GM10847 (cell line): ENCODE data around the gene MRPS31.

ENCODE experiments used
- POLR2A ChIP-seq: IDR thresholded peaks from 2 replicates; pipeline ENCODE4 v1.6.1; 2011; ENCODE audit not compliant: insufficient read length; ENCODE audit errors: extremely low read depth

The MRPS31 gene

GRCh38 chr13:40776681-40777165 is 5.7 kb upstream of the MRPS31 start:
- TF ChIP-seq POLR2A: no peak

DNA sequence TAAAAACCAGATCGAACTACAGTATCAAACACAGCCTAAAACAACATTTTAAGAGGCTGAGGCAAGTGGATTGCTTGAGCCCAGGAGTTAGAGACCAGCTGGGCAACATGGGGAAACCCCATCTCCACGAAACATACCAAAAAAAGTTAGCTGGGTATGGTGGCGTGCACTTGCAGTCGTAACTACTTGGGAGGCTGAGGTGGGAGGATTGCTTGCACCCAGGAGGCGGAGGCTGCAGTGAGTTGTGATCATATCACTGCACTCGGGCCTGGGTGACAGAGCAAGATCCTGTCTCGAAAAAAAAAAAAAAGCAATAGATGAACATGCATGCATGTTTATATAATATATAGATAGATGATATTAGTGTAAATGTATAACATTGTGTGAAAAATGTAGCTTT is 5.2 kb upstream of the MRPS31 start:
- TF ChIP-seq POLR2A: no peak

GRCh38 chr13:40774672-40775071 is 3.7 kb upstream of the MRPS31 start:
- no peak for TF ChIP-seq POLR2A

DNA sequence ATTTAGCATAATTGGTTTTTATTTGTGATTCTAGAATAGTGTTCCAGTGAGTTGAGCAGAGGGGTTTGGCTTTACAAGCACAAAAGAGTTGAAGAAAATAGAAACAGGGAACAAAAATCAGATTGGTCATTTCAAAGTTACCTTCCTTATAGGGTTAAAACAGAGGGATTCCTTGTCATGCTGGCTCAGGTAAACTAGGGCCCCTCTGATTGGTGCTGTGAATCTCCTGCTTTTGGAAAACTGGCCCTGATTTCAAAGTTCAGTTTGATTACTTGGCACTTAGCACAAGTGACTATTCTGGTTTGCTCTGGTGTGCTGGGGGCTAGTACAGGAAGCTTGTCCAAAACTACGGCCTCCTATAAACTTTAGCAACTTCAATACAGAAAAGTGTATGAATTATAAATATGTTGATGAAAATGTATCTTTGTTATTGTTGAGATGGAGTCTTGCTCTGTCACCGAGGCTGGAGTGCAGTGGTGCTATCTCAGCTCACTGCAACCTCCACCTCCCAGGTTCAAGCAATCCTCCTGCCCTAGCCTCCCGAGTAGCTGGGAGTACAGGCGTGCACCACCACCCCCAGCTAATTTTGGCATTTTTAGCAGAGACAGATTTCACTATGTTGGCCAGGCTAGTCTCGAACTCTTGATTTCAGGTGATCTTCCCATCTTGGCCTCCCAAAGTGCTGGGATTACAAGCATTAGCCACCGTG is 1.9 kb upstream of the MRPS31 start:
- TF ChIP-seq POLR2A: no peak

DNA sequence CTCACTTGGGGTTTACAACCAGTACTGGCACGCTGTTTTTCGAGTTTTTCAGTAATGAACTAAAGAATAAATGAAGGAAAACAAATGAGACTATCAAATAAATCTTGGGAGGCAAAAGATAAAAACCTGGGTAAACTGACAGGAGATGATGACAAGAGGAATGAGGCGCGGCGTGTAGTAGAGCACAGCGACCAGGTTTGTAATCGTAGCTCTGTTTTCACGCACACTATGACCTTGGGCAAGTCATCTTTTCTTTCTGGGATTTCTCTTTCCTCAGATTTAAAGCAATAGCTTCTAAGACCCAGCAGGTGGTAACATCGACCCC is 419 bp downstream of the MRPS31 start:
- no peak for TF ChIP-seq POLR2A

GRCh38 chr13:40769970-40770369 is 1.0 kb downstream of the MRPS31 start:
- no peak for TF ChIP-seq POLR2A

DNA sequence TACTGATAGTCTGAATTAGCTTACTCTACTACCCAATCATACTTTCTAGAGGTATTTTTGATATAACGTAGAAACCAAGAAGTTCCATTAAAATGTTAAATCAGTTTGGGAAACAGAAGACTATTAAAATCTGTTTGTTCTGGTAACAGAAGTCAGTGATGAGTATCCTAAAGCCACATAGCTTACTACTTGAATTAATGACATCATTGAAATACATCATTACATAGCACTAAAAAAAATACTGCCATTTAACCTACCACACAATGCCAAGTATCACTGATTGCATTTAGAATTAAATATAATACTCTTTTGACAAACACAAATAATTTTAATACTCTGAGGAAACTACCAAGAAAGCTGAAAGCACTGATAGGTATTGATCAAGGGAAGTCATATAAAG is 5.4 kb downstream of the MRPS31 start:
- TF ChIP-seq POLR2A: no peak

DNA sequence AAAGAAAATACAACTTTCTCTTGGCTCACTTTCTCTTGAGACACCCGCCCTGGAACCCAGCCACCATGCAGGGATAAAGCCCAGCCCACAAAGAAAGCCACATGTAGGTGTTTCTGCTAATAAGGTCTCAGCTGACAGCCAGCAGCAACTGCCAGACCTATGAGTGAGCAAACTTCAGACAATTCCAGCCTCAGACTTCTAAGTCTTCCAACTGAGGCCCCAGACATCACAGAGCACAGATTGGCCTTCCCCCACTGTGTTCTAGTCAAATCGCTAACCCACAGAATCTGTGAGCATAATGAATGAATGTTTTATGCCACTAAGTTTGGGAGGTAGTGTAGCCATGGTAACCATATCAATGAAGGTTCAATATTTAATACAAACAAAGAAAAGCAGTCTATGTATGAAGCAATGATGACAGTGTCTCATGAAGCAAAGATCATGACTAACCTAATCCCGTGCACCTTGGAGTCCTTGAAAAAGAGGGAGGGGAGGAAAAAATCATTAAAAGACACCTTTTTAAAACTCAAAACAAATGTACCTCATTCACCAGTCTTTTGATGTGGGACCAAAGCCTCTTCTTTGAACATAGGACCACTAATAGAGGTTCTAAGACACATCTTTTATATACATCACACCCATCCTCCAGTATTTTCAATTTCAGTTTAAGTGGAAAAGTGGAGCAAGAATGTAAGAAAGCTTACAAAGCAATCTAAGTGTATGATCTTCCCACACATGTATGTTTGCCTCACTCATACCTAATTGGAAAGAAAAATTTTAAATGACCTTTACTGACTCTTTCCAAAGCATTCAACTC is 6.2 kb downstream of the MRPS31 start:
- TF ChIP-seq POLR2A: no peak

DNA sequence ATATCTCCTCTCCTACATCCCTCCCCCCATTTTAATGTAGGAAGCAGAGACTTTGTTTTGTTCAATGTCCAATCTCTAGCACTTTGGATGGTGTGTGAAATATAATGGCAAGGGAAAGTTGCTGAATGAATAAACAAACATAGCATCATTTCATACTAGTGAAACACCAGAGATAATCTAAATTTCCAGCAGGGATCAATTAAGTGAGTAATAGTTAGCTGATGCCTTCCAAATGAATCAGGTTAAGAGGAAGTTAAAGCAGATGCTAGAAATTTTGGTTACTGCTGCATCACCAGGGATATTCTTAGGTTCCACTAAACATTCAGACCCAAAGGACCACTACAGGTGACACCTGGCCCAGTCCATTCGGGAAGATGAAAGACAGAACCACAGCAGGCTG is 8.1 kb downstream of the MRPS31 start:
- no peak for TF ChIP-seq POLR2A

DNA sequence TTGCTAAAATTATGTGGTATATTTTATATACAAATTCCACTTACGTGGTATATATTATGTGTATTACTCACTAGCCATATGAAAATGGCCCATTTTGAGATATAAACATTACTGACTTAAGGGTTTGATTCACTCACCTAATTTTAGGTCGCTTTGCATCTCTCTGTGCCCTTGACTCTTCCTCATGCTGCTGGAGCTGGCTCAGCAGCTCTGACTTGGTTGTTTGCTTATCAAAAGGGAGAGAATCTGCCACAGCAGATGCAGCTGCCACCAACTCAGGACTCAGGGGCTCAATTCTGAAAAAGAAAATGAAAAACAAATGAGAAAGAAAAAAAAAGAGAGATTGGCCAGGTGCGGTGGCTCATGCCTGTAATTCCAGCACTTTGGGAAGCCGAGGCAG is 12.2 kb downstream of the MRPS31 start:
- TF ChIP-seq POLR2A: no peak

GRCh38 chr13:40756042-40756441 is 14.9 kb downstream of the MRPS31 start:
- TF ChIP-seq POLR2A: no peak

DNA sequence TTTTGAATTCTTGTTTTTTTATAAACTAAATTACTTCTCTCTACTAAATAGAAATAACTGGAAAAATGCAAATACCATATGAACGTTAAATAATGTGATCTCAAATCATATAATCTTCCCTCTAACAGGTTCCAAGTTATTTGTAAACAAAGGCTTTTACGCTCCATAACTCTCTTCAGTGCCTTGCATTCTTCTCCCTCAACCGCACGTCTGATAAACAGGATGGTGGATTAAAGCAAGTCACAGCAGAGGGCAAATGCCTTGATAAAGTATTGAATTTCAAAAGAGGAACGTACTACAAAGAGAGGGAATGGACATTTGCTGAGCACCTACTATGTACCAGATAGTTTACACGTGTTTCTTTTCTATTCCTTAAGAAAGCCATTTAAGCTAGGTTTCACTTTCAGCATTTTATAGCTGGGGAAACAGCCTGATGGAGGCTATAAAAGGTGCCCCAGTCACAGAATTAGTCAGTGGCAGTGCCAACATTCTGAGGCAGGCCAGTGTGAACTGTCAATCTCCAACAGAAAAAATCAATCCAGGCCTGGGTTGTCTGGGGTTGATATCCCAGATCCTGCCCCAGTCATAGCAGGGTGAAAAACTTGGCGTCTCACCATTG is 15.8 kb downstream of the MRPS31 start:
- TF ChIP-seq POLR2A: no peak

DNA sequence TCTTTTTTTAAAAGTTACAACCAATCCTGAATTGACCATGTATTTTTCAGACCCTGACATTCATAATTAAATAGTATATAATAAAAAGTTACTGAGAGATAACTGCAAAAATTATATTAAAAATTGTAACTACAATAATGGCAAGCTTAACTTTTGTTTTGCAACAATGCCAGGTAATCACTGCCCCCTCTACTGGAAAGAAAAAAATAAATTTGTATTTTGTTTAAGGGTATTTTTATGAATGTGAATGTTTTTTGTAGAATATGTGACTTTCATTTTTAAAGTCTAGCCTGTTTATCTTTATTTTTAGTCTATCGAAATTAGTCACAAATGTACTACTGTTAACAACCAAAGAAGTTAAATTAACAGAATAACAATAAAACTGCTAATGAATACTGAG is 21.7 kb downstream of the MRPS31 start:
- TF ChIP-seq POLR2A: no peak

- TF ChIP-seq POLR2A: no peak
These were observed 38.3 kb downstream of the MRPS31 start for GRCh38 chr13:40732658-40733057.

DNA sequence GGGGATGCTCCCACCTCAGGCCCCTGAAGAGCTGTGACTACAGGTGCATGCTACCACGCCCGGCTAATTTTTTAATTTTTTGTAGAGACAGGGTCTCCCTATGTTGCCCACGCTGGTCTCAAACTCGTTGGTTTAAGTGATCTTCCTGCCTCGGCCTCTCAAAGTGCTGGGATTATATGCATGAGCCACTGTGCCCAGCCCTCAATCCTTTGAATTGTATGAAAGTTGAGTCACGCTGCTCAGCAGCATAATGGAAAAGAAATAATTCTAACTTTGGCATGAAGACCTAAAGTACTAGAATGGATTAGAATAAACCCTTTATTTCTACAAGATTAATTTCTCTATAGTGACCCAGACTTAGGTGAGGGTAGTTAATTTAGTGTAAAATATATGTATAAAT is 42.4 kb downstream of the MRPS31 start:
- TF ChIP-seq POLR2A: no peak

DNA sequence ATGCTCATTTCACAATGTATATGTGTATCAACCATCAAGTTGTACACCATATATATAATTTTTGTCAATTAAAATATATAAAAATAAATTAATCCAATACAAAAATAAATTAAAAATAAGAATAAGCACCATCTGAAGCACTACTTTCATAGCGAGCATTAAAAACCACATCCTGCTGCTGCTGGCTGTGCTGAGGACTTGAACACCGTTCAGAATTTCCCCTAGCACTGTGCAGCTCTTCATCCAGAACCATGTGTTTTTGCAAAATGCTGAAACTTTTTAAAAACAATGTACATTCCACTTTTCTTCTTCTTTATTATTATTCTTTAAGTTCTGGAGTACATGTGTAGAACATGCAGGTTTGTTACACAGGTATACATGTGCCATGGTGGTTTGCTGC is 64.6 kb downstream of the MRPS31 start:
- TF ChIP-seq POLR2A: no peak
